ENCODE data around the gene TIMP1.
A peak's percentile ranks its signal among the peaks of the same experiment; 100 is the strongest.

TIMP1 gene

GRCh38 chrX:47581731-47582647 is at the start of gene TIMP1:
TSS of gene TIMP1 (plus strand) at chrX:47582436. CDS start at chrX:47583416, 980 bp downstream.
- DNase-seq (ENCODE audit: low read depth) = peak; percentile 94

GRCh38 chrX:47539860-47540259 is 42.4 kb upstream of the TIMP1 start:
- DNase-seq (ENCODE audit: low read depth) = no peak

DNA sequence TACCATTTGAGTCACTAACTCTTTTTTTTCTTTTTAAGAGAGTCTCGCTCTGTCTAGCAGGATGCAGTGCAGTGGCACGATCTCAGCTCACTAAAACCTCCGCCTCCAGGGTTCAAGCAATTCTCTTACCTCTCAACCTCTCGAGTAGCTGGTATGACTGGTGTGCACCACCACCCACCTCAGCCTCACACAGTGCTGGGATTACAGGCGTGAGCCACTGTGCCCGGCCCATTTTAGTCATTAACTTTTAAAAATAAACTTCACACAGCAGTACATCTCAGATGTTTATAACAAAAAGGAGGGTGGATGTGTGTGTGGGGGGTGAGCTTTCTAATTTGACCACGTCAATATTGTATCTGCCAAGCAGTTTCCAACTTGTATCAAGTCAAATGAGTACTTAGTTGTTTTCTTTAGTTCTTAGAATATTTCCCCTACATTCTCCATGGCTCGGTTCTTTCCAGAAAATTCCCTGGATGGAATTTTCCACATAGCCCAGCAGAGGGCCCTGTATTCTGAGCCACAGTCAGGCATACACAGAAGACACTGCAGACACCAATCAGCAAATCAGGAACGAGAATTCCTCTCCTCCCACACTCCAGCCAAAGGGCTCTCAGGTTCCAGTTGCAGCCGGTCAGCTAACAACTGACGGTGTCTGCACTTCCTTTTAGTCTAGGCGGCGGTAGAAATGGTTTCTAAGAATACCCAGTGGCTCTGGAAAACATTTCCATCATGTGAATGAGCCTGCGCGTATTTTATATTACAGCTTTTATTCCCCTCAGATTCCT is 41.3 kb upstream of the TIMP1 start:
- DNase-seq (ENCODE audit: low read depth) = peak; percentile 93

- no peak for DNase-seq (ENCODE audit: low read depth)
Observed at GRCh38 chrX:47543496-47543895, 38.7 kb upstream of the TIMP1 start.

DNA sequence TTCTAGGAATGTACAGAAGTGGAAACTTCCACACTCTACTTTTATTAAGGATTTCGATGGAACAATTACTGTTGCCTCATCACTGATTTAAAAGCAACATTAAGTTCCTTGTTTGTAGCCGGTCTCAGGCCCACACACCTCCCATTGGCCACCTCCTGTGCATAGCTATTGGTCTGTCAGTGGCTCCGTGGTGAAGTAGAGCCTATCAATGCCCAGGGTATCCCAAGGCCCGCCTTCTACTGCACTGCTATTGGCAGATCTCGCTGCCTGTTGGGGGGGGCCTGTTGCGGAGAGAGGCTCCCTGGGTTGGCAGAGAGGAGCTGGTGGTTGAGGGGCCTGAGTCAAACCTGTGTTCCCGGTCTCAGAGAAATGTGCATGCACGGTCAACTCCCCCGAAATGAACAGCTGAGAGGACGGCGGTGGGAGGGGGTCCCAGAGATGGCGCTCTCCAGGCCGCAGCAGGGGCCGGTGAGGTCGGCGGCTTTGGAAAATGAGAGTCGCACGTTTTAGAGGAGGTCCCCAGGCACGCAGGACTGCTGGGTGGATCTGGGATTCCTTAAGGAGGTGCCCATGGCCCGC is 26.1 kb upstream of the TIMP1 start:
- peak; percentile 95 for DNase-seq (ENCODE audit: low read depth)

DNA sequence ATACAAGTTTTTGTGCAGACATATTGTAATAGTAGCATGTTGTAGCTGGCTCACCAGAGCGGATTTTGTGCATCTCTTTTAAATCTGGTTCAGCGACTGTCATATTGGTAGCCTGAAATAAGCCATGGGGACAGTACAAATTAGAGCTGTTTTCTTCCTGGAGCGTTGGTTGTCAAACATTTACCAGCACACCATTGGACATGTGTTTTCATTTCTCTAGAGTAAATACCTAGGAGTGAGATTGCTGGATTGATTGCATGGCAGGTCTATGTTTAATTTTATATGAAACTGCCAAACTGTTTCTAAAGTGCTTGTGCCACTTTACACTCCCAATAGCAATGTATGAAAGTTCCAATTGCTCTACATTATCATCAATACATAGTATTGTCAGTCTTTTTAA is 23.8 kb upstream of the TIMP1 start:
- no peak for DNase-seq (ENCODE audit: low read depth)

- no peak for DNase-seq (ENCODE audit: low read depth)
Observed at GRCh38 chrX:47560179-47560933, 21.9 kb upstream of the TIMP1 start.

- peak; percentile 99 for DNase-seq (ENCODE audit: low read depth)
Observed at GRCh38 chrX:47560934-47561658, 21.1 kb upstream of the TIMP1 start, which contains the start of gene ARAF. TSS of gene ARAF (plus strand) at chrX:47561205. CDS start at chrX:47562968, 1,763 bp downstream.

GRCh38 chrX:47561659-47562151 is 20.5 kb upstream of the TIMP1 start:
- DNase-seq (ENCODE audit: low read depth) = no peak

- DNase-seq (ENCODE audit: low read depth) = no peak
Observed at GRCh38 chrX:47562615-47563243, 19.5 kb upstream of the TIMP1 start.

DNA sequence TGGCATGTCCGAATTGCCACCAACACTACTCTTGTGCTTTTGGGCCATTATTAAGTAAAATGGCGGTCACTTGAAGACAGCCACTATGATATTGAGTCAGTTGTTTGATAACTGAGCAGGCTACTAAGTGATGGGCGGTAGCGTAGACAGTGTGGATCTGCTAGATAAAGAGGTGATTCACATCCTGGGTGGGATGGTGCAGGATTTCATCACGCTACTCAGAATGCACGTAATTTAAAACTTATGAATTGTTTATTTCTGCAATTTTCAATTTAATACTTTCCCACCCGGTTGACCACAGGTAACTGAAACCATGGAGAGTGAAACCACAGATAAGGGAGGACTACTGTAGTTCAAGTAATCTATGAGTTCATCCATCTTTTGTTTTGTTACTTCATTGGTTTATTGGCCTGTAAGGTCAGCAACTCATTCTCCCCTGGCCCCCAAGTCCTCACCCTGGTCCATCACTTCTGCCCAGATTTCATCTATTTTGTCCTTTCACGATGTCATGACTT is 18.4 kb upstream of the TIMP1 start:
- DNase-seq (ENCODE audit: low read depth) = peak; percentile 91

DNA sequence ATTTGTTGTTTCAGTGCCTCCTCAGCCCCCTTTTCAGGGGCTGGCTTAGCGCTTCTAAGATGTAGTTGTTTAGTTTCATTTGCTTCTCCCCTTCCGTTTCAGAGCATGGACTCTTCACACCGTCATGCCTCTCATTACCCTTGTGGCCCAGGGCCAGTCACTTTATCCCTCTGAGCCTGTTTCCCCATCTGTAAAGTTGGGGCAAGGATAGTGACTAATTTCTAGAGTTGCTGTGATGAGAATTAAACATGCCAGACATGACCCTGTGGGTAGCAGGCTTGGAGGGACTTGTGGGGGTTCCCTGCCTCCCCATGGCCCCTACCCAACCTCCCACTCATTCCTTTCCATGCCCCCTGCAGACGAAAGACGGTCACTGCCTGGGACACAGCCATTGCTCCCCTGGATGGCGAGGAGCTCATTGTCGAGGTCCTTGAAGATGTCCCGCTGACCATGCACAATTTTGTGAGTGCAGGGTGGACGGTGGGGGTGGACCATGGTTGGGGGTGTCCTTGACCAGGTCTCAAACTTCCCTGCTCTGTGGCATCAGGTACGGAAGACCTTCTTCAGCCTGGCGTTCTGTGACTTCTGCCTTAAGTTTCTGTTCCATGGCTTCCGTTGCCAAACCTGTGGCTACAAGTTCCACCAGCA is 17.7 kb upstream of the TIMP1 start:
- no peak for DNase-seq (ENCODE audit: low read depth)

GRCh38 chrX:47566841-47567240 is 15.4 kb upstream of the TIMP1 start:
- no peak for DNase-seq (ENCODE audit: low read depth)

GRCh38 chrX:47568656-47569295 is 13.5 kb upstream of the TIMP1 start:
- no peak for DNase-seq (ENCODE audit: low read depth)

GRCh38 chrX:47570794-47571193 is 11.4 kb upstream of the TIMP1 start:
- DNase-seq (ENCODE audit: low read depth) = no peak

DNA sequence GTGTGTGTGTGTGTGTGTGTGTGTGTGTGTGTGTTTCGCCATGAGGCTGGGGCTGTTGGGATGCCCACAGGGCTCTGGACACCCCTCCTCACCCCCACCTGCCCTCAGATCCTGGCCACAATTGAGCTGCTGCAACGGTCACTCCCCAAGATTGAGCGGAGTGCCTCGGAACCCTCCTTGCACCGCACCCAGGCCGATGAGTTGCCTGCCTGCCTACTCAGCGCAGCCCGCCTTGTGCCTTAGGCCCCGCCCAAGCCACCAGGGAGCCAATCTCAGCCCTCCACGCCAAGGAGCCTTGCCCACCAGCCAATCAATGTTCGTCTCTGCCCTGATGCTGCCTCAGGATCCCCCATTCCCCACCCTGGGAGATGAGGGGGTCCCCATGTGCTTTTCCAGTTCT is 11.0 kb upstream of the TIMP1 start:
- DNase-seq (ENCODE audit: low read depth) = no peak

DNA sequence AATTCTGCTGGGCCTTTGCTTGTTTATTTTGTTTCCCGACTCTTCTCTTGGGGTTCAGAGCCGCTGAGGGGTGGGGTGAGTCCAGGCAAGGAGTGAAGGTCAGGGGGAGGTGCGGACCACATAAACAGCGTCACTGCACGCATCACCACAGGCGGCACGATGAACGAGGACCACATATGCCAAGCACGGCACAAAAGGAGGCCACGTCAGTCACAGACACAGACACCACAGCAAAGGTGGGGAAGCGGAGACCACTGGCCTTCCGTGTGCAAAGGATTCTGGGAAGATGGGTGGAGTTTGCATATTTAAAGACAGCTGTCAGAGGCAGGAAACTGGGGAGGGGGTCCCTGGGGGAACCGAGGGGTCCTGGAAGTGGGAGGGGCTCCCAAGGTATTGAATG is 10.3 kb upstream of the TIMP1 start:
- no peak for DNase-seq (ENCODE audit: low read depth)

DNA sequence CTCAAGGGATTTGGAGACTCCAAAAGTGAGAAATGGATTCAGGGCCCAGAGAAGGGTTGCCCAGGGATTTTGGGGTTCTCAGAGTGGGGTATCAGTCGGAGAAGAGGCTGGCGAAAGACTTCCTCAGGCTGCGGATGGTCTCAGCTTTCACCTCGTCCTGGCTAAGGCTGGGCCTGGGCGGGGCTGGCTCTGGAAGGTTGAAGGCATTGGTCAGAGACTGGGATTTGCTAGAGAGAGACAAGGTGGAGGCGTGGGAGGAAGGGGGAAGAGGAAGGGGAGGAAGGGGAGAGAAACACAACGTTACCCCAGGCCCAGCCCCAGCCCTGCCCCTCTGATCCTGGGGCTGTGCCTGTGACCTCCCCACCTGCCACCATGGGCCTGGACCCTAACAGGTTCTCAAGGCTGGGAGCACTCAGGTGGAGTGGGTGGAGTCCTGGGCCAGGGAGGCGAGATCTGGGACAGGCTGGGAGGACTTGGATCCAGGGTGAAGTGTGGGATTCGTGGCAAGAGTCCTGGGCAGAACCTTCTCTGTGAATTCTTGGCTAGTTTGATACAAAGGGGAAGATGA is 9.4 kb upstream of the TIMP1 start:
- no peak for DNase-seq (ENCODE audit: low read depth)
